K562 (cell line): Measurements from ENCODE around the gene PPIE. TPM values are rescaled to one million over a fixed set of nuclear protein-coding genes. Genes with fewer than 3 reads are reported as not detected.

Experiments
- ADNP ChIP-seq: fragments of 200-800 bp; sonication (Bioruptor generic); IDR thresholded peaks from 2 replicates; pipeline ENCODE4 v1.6.1; 2016; ENCODE audit warnings: missing genetic modification characterization, missing compliant biosample characterization
- ATF7 ChIP-seq: fragments of 450-650 bp; IDR thresholded peaks from 2 replicates; pipeline ENCODE4 v1.7.1; 2014; ENCODE audit warnings: mild to moderate bottlenecking, moderate library complexity
- CREM ChIP-seq: IDR thresholded peaks from 2 replicates; pipeline ENCODE4 v1.6.1; 2014; ENCODE audit warnings: antibody characterized with exemption, low read depth
- EGR1 ChIP-seq: fragments of 450-650 bp; conservative IDR thresholded peaks from 2 replicates; pipeline ENCODE4 v1.6.1; 2017; ENCODE audit warnings: mild to moderate bottlenecking
- SIN3B ChIP-seq: fragments of 450-650 bp; IDR thresholded peaks from 2 replicates; pipeline ENCODE4 v1.6.1; 2017; ENCODE audit warnings: low read depth, mild to moderate bottlenecking, moderate library complexity
- SMAD2 ChIP-seq: fragments of 150-350 bp; IDR thresholded peaks from 2 replicates; pipeline ENCODE4 v1.6.1; 2014; ENCODE audit warnings: low read depth, mild to moderate bottlenecking, low read length
- TSC22D4 ChIP-seq: fragments of 450-650 bp; IDR thresholded peaks from 2 replicates; pipeline ENCODE4 v1.6.1; 2016; ENCODE audit warnings: missing genetic modification characterization, missing biosample characterization, control low read depth
- ZC3H11A ChIP-seq: IDR thresholded peaks from 2 replicates; pipeline ENCODE4 v1.6.1; 2012; ENCODE audit warnings: low read depth, low read length, improper control_type of control experiment
- ZNF444 ChIP-seq: fragments of 250-450 bp; sonication (Bioruptor Pico); IDR thresholded peaks from 2 replicates; pipeline ENCODE4 v1.4.0; 2020; ENCODE audit warnings: mild to moderate bottlenecking, moderate library complexity
- ZNF780A ChIP-seq: fragments of 250-450 bp; sonication (Bioruptor Pico); IDR thresholded peaks from 2 replicates; pipeline ENCODE4 v1.5.0; 2021; ENCODE audit warnings: mild to moderate bottlenecking
- polyA plus RNA-seq, 8 experiments: library from polyadenylated mRNA; depleted of rRNA in 4 of 8; stranded (reverse) in 5 of 8; unstranded in 3 of 8; fragments of >200 nt; fragmentation: Nextera tagmentation in 2 of 8; fragmentation: Illumina TruSeq in 1 of 8; extraction: Ambion mirVana in 2 of 8; extraction: Trizol in 1 of 8; gene quantifications; 2 replicates each; pipeline versions ENCODE4 v1.2.1 to v1.2.3, GENCODE V29; 2011 to 2014; ENCODE audit warnings: inconsistent platforms in 1 of 8, missing spikeins in 1 of 8
- total RNA-seq, 7 experiments: library from RNA; depleted of rRNA in 6 of 7; stranded (reverse); fragments of >200 nt in 6 of 7; fragmentation: Illumina TruSeq in 2 of 7; extraction: Trizol in 2 of 7; gene quantifications; 2 replicates each; pipeline versions ENCODE4 v1.2.1 to v1.2.3, GENCODE V29; 2011 to 2021; ENCODE audit warnings: low replicate concordance in 1 of 7
- TF ChIP-seq, protein P1 (sequence below): sonication (generic); formaldehyde crosslinking; IDR thresholded peaks from 2 replicates; pipeline ENCODE4 v1.8.1; 2023; ENCODE audit warnings: mild to moderate bottlenecking, missing genetic modification reagents
- TF ChIP-seq, protein P2 (sequence below): IDR thresholded peaks from 2 replicates; pipeline ENCODE4 v1.6.1; 2011; ENCODE audit not compliant: insufficient read length; ENCODE audit errors: extremely low read depth
- TF ChIP-seq, protein P3 (sequence below): sonication (generic); formaldehyde crosslinking; IDR thresholded peaks from 2 replicates; pipeline ENCODE4 v1.8.0; 2022; ENCODE audit warnings: missing genetic modification reagents, mild to moderate bottlenecking, moderate library complexity, borderline replicate concordance
- TF ChIP-seq, protein P4 (sequence below): fragments of 250-450 bp; sonication (Bioruptor Pico); IDR thresholded peaks from 2 replicates; pipeline ENCODE4 v1.8.0; 2022; ENCODE audit warnings: moderate library complexity, mild to moderate bottlenecking, inconsistent platforms
- TF ChIP-seq, protein P5 (sequence below), 2 experiments: fragments of 450-650 bp; formaldehyde crosslinking in 1 of 2; IDR thresholded peaks; 2 replicates each; pipeline versions ENCODE4 v1.4.0 to v1.6.1; 2014 to 2020; ENCODE audit warnings: mild to moderate bottlenecking in 2 of 2, borderline replicate concordance in 1 of 2, low read depth in 1 of 2

PPIE gene
- total and polyA plus RNA-seq, 9 of the 15 experiments (the other 6 are each of a cell fraction or from before 2014, with no cell fraction given): 75.4 to 444 (median 131) TPM

DNA sequence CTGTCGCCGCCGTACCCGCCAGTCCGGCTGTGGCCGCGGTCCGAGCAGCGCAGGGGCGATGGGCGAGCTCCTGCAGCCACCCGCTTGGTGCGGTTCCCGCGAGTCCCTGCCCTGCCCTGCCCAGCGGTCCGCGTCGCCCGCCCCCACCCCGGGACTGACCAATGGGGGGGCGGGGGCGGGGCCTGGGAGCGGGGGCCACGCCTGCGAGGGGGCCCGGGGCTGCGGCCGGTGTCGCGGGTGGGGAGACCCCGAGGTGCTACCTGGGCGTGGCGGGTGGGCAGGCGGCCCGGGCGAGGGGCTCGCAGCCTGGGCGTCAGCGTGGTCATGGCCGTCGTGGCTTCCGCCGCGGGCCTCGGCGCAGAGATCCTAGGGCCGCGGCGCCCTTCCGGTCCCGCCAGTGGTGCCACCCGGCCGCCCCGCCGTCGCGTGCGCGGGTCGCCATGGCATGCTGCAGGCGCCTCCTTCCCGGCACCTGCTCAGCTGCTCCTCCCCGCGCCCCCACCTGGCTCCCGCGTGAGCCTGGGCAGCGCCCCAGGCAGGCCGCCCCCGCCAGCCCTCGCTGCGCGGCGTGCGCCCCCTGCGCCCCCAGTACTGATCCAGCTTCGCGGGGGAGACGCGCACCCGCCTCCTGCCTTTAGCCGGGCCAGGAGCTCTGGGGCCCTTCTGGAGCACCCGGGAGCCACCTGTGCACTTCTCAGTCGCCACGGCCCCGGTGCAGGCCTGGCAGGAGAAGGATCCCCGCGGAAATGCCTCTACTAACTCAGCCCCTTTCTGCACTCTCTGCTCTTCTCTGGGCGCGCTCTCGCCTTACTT lies 50.3 kb downstream of the PPIE start, which contains the start of gene BMP8B (continued):
- TF ChIP-seq, protein P1, sequence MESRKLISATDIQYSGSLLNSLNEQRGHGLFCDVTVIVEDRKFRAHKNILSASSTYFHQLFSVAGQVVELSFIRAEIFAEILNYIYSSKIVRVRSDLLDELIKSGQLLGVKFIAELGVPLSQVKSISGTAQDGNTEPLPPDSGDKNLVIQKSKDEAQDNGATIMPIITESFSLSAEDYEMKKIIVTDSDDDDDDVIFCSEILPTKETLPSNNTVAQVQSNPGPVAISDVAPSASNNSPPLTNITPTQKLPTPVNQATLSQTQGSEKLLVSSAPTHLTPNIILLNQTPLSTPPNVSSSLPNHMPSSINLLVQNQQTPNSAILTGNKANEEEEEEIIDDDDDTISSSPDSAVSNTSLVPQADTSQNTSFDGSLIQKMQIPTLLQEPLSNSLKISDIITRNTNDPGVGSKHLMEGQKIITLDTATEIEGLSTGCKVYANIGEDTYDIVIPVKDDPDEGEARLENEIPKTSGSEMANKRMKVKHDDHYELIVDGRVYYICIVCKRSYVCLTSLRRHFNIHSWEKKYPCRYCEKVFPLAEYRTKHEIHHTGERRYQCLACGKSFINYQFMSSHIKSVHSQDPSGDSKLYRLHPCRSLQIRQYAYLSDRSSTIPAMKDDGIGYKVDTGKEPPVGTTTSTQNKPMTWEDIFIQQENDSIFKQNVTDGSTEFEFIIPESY (CRISPR knock-in tag): peak; percentile 60; the same call in 1 of the 2 replicates
- TF ChIP-seq, protein P2, sequence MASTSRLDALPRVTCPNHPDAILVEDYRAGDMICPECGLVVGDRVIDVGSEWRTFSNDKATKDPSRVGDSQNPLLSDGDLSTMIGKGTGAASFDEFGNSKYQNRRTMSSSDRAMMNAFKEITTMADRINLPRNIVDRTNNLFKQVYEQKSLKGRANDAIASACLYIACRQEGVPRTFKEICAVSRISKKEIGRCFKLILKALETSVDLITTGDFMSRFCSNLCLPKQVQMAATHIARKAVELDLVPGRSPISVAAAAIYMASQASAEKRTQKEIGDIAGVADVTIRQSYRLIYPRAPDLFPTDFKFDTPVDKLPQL: no peak
- no peak for TF ChIP-seq TSC22D4 (tag)
- TF ChIP-seq ATF7: no peak
- no peak for TF ChIP-seq ZNF780A (CRISPR knock-in tag)
- TF ChIP-seq, protein P3, sequence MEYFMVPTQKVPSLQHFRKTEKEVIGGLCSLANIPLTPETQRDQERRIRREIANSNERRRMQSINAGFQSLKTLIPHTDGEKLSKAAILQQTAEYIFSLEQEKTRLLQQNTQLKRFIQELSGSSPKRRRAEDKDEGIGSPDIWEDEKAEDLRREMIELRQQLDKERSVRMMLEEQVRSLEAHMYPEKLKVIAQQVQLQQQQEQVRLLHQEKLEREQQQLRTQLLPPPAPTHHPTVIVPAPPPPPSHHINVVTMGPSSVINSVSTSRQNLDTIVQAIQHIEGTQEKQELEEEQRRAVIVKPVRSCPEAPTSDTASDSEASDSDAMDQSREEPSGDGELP (CRISPR knock-in tag): peak; percentile 54; the same call in 1 of the 2 replicates
- peak; percentile 31; the same call in 1 of the 2 replicates for TF ChIP-seq EGR1
- TF ChIP-seq, protein P4, sequence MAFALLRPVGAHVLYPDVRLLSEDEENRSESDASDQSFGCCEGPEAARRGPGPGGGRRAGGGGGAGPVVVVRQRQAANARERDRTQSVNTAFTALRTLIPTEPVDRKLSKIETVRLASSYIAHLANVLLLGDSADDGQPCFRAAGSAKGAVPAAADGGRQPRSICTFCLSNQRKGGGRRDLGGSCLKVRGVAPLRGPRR (CRISPR knock-in tag): no peak
- TF ChIP-seq SIN3B: peak; percentile 61; the same call in 1 of the 2 replicates
- no peak for TF ChIP-seq ADNP (tag)
- no peak for TF ChIP-seq ZNF444
- peak; percentile 45 for TF ChIP-seq CREM
- TF ChIP-seq ZC3H11A: no peak
- no peak for TF ChIP-seq SMAD2
- TF ChIP-seq, protein P5, sequence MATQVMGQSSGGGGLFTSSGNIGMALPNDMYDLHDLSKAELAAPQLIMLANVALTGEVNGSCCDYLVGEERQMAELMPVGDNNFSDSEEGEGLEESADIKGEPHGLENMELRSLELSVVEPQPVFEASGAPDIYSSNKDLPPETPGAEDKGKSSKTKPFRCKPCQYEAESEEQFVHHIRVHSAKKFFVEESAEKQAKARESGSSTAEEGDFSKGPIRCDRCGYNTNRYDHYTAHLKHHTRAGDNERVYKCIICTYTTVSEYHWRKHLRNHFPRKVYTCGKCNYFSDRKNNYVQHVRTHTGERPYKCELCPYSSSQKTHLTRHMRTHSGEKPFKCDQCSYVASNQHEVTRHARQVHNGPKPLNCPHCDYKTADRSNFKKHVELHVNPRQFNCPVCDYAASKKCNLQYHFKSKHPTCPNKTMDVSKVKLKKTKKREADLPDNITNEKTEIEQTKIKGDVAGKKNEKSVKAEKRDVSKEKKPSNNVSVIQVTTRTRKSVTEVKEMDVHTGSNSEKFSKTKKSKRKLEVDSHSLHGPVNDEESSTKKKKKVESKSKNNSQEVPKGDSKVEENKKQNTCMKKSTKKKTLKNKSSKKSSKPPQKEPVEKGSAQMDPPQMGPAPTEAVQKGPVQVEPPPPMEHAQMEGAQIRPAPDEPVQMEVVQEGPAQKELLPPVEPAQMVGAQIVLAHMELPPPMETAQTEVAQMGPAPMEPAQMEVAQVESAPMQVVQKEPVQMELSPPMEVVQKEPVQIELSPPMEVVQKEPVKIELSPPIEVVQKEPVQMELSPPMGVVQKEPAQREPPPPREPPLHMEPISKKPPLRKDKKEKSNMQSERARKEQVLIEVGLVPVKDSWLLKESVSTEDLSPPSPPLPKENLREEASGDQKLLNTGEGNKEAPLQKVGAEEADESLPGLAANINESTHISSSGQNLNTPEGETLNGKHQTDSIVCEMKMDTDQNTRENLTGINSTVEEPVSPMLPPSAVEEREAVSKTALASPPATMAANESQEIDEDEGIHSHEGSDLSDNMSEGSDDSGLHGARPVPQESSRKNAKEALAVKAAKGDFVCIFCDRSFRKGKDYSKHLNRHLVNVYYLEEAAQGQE (IDR thresholded peaks at IDR 0.05; ENCODE audit: borderline replicate concordance): 0 out of 2 replicates have a peak, but pooled peaks have one; percentile 2
- TF ChIP-seq, protein P5 (CRISPR knock-in tag; IDR thresholded peaks at IDR 0.05; ENCODE audit: low read depth): no peak
